ENCODE measurements around the gene NPB.

DNA sequence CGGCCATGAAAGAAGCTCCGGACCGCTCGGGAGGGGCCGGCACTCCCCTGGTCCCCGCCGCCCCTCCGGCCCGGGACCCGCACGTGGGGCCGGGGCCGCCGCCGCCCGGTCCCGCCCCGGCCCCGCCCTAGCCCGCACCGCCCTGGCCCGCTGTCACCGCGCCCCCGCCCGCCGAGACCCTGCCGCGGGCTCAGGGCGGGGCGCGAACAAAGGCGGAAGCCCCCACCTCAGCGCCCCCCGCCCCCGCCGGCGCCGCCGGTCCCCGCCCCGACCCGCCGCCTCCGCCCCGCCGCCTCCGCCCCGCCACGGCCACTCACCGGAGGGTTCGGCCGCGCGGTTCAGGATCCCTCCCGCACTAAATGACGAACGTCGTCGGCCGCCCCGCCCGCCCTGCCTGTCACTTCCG is 31.1 kb upstream of the NPB start, which contains the start of gene ARHGDIA:
- no peak for TF ChIP-seq EZH2 (IDR thresholded peaks at IDR 0.05; ENCODE audit: low read length, missing control alignments)
- TF ChIP-seq, protein P1, sequence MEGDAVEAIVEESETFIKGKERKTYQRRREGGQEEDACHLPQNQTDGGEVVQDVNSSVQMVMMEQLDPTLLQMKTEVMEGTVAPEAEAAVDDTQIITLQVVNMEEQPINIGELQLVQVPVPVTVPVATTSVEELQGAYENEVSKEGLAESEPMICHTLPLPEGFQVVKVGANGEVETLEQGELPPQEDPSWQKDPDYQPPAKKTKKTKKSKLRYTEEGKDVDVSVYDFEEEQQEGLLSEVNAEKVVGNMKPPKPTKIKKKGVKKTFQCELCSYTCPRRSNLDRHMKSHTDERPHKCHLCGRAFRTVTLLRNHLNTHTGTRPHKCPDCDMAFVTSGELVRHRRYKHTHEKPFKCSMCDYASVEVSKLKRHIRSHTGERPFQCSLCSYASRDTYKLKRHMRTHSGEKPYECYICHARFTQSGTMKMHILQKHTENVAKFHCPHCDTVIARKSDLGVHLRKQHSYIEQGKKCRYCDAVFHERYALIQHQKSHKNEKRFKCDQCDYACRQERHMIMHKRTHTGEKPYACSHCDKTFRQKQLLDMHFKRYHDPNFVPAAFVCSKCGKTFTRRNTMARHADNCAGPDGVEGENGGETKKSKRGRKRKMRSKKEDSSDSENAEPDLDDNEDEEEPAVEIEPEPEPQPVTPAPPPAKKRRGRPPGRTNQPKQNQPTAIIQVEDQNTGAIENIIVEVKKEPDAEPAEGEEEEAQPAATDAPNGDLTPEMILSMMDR (conservative IDR thresholded peaks at IDR 0.05 in 1 of 2, IDR thresholded peaks at IDR 0.05 in 1 of 2; ENCODE audit: low read depth in 1 of 2, low read length in 2 of 2) = no peak

Data from fibroblast of lung (primary cell).